DND-41 (cell line): ENCODE data around the gene IFNL1.

Experiments
- CTCF ChIP-seq: IDR thresholded peaks from 2 replicates; pipeline ENCODE4 v1.5.1; 2012; ENCODE audit warnings: borderline replicate concordance, low read length, moderate library complexity, mild to moderate bottlenecking; ENCODE audit not compliant: poor library complexity, severe bottlenecking; ENCODE audit errors: extremely low read depth
- EZH2 ChIP-seq: IDR thresholded peaks from 3 replicates; pipeline ENCODE4 v1.6.1; 2012; ENCODE audit warnings: borderline replicate concordance, low read depth, mild to moderate bottlenecking, moderate library complexity, low read length, inconsistent platforms; ENCODE audit not compliant: severe bottlenecking

GRCh38 chr19:39314016-39314728, 18.0 kb downstream of the IFNL1 start:
- TF ChIP-seq CTCF (no peak), EZH2 (no peak)
